ENCODE results near the gene PCDH15.

PCDH15 gene

GRCh38 chr10:54342058-54342457, 459.0 kb downstream of the PCDH15 start:
- DNase-seq, result no peak

GRCh38 chr10:54335296-54335695, 465.7 kb downstream of the PCDH15 start:
- no peak for DNase-seq

GRCh38 chr10:54319341-54319740, 481.7 kb downstream of the PCDH15 start:
- no peak for DNase-seq

GRCh38 chr10:54318470-54318869, 482.6 kb downstream of the PCDH15 start:
- no peak for DNase-seq

GRCh38 chr10:54314430-54314829, 486.6 kb downstream of the PCDH15 start:
- no peak for DNase-seq

- DNase-seq, result no peak
Measured at GRCh38 chr10:54284526-54285193, 516.4 kb downstream of the PCDH15 start.

GRCh38 chr10:54282012-54282411, 519.0 kb downstream of the PCDH15 start:
- DNase-seq, result no peak

- DNase-seq, result no peak
Measured at GRCh38 chr10:54266395-54266794, 534.6 kb downstream of the PCDH15 start.

- DNase-seq, result no peak
Measured at GRCh38 chr10:54262726-54263125, 538.3 kb downstream of the PCDH15 start.

- DNase-seq, result no peak
Measured at GRCh38 chr10:54259104-54259503, 541.9 kb downstream of the PCDH15 start.

- no peak for DNase-seq
Measured at GRCh38 chr10:54234832-54235231, 566.2 kb downstream of the PCDH15 start.

GRCh38 chr10:54203401-54203800, 597.6 kb downstream of the PCDH15 start:
- DNase-seq, result no peak

- no peak for DNase-seq
Measured at GRCh38 chr10:54198051-54198450, 603.0 kb downstream of the PCDH15 start.

- no peak for DNase-seq
Measured at GRCh38 chr10:54194806-54195205, 606.2 kb downstream of the PCDH15 start.

GRCh38 chr10:54159924-54160323, 641.1 kb downstream of the PCDH15 start:
- no peak for DNase-seq

GRCh38 chr10:54148508-54148907, 652.5 kb downstream of the PCDH15 start:
- DNase-seq, result no peak

GRCh38 chr10:54139819-54140428, 661.1 kb downstream of the PCDH15 start:
- DNase-seq, result no peak

- no peak for DNase-seq
Measured at GRCh38 chr10:54137396-54137795, 663.6 kb downstream of the PCDH15 start.

GRCh38 chr10:54133203-54133602, 667.8 kb downstream of the PCDH15 start:
- DNase-seq, result no peak

GRCh38 chr10:54131833-54132232, 669.2 kb downstream of the PCDH15 start:
- no peak for DNase-seq

- DNase-seq, result no peak
Measured at GRCh38 chr10:54130394-54130793, 670.6 kb downstream of the PCDH15 start.

GRCh38 chr10:54125098-54125747, 675.8 kb downstream of the PCDH15 start:
- no peak for DNase-seq

- DNase-seq, result no peak
Measured at GRCh38 chr10:54124209-54124885, 676.7 kb downstream of the PCDH15 start.

GRCh38 chr10:54120806-54121205, 680.2 kb downstream of the PCDH15 start:
- DNase-seq, result no peak
